Lung microvascular endothelial cell (primary cell): ENCODE data around the gene PYM1. TPM values are rescaled to one million over a fixed set of nuclear protein-coding genes. Genes with fewer than 3 reads are reported as not detected.
"Not testable (repeated sequence)": the region's sequence is repeated elsewhere in the genome, so short reads cannot be mapped to it uniquely, and the experiment has no call there.

Source experiments
- DNase-seq, 2 donors: peaks; one replicate each; pipeline versions ENCODE4 v3.0.0 to v3.0.0-alpha.2; 2010; ENCODE audit warnings: low read depth in 2 of 2
- total RNA-seq: library from RNA; depleted of rRNA; stranded (reverse); fragments of >200 nt; gene quantifications from 2 replicates; pipeline ENCODE4 v1.2.1, GENCODE V29; 2014

The PYM1 gene
- total RNA-seq, 1 donor from 2014 or later, result 26.8 TPM

DNA sequence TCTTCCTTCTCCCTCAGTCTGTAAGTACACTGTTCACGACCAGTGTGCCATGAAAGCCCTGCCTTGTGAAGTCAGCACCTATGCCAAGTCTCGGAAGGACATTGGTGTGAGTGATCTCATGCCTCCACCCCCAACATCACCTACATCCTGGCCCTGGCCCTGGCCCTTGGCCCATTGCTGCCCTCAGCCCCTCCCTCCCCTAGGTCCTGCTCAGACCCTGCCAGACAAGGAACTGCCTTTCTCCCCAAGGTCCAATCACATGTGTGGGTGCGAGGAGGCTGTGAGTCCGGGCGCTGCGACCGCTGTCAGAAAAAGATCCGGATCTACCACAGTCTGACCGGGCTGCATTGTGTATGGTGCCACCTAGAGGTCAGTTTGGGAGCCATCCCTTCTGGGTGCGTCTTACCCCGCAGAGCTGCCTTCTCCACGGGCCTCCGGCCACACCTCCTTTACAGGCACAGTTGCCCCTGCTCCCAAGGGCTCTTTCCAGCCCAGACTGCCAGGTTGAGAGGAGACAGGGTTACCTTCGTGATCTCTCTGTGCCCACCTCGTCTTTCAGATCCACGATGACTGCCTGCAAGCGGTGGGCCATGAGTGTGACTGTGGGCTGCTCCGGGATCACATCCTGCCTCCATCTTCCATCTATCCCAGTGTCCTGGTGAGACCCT, 12.5 kb upstream of the PYM1 start:
- DNase-seq, result peak; percentile 86 to 93

DNA sequence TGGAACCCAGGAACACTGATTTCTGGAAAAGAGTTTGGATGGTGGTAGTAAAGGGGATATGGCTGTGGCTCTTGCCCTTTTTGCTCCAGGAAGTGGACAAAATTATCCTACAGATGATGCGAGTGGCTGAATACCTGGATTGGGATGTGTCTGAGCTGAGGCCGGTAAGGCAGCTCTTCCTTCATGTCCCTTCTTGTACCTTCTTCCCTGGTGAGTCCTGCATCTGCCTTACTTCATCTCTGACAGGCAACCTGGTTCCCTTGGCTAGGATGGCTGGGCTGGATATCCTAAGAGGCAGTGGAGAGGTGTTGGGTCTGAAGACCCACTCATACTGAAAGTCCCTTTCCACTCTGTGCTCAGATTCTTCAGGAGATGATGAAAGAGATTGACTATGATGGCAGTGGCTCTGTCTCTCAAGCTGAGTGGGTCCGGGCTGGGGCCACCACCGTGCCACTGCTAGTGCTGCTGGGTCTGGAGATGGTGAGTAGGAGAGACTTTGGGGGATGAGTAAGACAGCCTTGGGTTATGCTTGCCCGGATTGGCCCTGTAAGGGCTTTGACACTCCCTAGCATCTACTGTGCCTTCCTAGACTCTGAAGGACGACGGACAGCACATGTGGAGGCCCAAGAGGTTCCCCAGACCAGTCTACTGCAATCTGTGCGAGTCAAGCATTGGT, 11.3 kb upstream of the PYM1 start:
- DNase-seq, result no peak

DNA sequence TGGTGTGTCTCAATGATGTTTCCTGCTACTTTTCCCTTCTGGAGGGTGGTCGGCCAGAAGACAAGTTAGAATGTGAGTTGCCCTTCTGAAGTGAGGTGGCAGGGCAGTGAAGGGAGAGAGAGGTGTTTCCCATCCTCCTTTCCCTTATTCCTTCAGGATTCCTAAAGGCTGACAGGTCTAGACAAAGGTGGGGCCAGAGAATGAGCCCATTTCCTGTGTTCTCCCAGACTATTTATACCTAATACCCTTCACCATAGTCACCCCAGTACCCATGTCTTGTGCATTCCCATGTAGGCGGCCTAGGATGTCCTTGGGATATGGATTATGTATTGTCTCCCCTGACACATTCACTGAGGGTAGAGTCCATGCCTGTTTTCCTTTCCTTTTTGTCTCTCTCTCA, 10.3 kb upstream of the PYM1 start:
- DNase-seq, result no peak

DNA sequence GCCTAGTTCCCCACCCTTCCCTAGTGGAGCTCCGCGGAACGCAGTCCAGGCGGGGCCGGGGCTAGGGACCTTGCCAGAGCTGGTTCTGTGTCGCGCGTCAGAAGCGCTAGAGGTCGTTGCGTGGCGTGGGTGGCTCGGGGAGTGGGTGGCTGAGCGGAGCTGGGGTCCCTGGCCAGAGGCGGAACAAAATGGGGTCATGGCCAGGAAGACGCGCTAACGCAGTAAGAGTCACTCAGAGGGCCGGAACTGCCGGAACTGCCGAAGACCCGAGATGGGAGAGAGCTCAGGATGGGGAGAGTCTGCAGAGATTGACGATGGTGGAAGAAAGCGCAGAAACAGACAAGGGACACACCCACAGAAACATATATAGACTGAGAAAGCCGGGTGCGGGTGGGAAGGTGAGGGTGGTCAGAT, 8.1 kb upstream of the PYM1 start:
- peak in 1 of 2 donors; percentile 41 for DNase-seq

DNA sequence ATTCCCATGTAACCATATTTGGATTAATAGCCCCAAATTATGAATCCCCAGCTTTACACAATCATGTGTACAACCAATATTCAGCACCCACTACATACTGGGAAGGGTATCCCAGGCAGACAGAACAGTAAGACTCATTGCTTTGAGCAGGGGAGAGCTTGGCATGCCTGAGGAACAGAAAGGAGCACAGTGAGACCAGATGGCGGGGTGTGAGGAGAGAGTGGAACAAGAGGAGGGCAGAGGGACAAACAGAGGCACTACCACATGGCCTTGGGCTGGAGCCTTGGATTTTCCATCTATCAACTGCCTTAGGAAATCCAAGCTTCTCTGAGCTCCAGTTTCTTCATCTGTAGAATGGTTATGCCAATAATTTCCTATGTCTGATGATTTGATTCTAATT, 7.1 kb upstream of the PYM1 start:
- no peak for DNase-seq

DNA sequence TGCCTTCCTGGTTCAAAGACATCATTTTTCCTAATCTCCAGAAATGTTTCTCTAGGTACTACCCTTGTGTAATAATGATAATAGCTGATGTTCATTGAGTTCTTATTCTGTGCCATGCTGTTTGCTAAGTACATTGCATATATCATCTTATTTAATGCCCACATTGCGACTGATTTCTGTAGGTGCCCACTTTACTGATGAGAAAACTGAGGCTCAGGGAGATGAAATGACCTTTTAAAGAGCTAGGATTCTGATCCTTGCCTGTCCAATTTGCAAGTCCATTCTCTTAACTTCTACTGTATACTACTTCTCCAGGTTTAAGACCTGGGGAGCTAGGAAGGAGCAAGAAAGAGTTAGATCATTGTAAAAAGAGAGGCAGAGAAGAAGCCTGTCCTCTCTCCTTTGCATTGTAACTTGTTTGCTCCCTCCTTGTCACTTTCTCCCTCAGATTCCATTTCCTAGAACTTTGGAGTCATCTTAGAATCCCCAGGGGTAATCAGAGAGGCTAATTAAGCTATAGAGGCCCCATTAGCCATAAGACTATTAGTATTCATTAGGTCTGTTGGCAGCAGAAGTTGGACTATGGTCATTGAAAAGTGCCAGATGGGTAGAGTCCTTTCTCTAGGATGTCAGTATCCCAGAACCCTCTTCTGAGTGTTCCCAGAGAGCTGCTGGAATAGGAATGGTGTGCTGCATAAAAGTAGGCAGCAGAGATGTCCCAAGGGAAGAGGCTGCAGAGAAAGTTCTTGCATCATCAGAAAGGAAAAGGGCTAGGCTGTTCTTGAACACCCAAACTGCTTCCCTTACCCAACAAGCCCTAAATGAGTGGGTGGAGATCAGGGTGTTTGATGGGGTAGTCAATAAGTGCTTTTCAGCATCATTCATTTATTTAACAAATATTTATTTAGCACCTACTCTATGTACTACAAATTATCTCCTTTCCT, 6.4 kb upstream of the PYM1 start:
- no peak for DNase-seq

DNA sequence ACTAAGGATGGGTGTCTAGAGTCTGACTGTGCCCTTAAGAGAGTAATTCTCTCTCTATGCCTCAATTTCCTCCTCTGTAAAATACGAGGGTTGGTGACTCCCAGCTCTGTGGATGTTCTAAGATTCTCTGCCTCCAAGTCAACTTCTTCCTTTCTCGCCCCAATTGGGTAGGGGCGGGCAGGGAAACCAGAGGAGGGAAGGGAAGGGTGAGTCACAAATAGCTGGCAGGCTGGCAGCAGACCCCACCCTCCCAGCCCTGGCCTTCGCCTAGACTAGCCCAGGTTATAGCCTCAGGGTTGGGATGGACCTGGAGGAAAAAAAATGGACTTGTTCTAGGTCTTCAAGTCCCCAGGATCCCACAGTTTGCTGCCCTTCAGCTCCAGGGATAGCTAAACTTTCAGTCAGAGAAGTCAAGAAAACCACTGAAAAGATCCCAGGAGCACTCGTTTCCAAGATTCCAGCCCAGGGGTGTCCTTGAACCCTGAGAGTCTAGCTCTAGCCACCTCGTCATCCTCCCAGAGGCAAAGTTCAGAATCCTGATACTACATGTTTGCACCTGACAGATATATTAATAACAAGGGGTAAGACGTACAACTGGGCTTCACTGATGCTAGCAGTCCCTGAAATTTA, 5.6 kb upstream of the PYM1 start:
- peak in 1 of 2 donors; percentile 60 for DNase-seq

DNA sequence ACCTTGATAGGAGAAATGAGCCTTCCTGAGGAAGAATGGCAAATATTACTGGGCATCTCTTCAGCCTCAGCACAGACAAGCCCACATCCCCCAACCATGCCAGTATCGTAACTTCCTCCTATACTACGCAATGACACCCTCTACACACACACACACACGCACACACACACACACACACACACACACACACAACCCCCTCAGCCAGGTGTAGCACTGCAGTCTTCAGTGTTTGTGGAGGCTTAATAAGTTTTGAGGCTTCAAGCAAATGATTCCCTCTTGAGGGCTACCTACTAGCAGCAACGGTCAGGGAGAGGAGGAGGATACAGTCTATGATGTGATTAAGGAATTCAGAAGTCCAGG, 4.8 kb upstream of the PYM1 start:
- peak; percentile 63 to 71 for DNase-seq

DNA sequence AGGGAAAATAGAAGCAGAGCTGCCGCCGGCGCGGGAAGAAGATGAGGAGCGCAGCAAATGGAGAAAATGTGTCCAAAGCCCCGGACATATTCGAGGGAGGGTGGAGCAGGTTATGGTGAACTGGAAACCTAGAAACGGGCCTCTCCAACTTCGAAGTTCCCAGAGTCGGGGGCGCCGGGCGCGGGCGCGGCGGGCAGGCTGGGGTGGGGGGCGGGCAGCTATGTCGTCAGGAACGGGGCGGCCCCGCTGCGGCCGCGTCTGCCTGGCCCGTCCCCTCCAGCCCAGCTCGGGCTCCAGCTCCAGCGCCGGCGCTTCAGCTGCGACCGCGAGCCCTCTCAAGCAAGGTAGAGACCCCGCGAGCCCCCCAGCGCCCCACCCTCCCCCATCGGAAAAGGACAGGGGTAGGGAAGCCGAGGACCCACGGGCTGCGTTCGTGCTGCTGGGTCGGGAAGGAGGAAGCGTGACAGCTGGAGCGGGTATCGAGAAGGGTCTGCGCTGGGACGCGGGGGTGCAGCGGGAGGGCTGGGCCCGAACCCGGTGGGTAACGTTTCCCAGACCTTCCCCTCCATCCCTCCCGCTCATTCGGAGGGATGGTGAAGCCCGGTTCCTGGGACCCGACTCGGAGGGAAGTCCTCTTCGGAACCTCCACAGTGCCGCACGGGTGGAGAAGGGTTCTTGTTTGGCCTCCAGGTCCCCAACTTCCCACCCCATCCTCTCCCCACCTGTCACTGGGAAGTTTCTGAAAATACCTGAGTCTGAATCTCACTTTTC, 4.3 kb upstream of the PYM1 start:
- DNase-seq, result peak; percentile 65 to 71

GRCh38 chr12:55931317-55931779, 3.7 kb upstream of the PYM1 start:
- DNase-seq, result peak in 1 of 2 donors; percentile 16

GRCh38 chr12:55930771-55931316, 3.1 kb upstream of the PYM1 start, which contains the start of gene DGKA:
Gene DGKA, plus strand, starts transcription at chr12:55931162. Its CDS starts 5,342 bp downstream, at chr12:55936504.
- peak; percentile 57 to 76 for DNase-seq

- no peak for DNase-seq
Observed at GRCh38 chr12:55929306-55929791, 1.7 kb upstream of the PYM1 start.

DNA sequence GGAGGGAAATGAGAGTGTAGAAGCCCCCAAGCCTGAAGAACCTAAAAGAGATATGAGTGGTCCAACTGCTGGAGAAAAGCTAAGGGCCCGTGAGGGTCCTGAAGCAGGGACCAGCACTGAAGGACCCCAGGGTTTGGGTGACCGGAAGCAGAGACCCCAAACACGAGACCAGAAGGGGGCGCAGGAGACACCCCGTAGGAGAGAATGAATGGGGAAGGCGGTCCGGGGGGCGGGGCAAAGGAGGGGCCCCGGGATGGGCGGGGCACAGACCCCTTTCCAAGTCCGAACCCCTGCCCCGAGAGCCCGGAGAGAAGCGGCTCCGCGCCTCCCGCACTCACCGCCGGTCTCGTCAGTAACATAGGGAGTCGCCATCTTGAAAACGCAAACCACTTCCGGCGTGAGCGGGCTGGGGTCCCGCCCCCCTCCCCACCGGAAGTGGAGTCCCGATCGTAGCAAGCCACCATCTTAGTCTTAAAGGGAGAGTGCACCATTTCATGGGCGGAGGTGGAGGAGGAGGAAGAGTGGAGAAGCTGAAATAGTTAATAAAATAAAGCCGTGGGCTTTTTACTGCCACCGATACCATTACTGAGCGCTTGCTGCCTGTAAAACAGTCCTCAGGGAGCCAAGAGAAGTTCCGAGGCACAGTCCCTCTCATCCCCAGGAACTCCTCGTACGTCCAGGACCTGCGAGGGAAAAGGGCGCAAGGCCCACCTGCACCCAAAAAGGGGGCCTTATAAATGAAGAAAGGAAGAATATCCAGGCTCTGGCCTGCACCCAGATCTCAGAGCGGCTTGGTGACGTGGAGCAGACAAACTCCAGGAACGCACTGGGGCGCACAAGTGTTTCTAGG, 731 bp downstream of the PYM1 start:
- peak; percentile 91 to 94 for DNase-seq

GRCh38 chr12:55925870-55926737, 1.6 kb downstream of the PYM1 start:
- DNase-seq, result no peak

DNA sequence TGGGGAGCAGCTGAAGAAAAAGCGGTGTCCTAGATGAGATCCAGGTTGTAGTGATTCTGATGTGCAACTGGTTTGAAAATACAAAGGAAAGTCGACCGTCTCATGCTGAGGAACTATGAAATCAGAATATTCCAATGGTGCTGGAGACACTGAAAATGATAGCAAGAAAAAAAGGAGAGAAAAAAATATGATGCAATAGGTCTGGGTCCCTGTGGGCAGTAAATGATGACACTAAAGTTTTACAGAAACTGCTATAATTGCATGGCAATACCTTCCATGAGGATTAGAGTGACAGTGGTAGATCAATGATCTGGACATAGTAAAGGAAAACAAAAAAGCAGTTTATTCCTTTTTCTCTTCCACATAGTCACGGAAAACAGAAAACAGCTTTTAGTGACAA, 2.3 kb downstream of the PYM1 start:
- DNase-seq, result no peak

- not testable (repeated sequence) for DNase-seq
Observed at GRCh38 chr12:55923648-55924047, 4.0 kb downstream of the PYM1 start.

DNA sequence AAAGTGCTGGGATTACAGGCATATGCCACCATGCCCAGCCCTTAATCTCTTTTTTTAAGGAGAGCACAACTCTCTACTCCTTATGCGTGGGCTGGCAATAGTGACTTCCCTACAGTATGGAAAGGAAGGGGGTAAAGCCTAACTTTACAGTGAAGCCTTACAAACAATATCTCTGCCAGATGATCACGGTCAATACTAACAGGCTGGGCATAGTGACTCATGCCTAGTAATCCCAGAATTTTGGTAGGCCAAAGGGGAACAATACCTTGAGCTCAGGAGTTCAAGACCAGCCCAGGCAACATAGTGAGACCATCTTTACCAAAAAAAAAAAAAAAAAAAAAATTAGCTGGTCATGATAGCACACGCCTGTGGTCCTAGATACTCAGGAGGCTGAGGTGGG, 5.6 kb downstream of the PYM1 start:
- DNase-seq, result no peak

- not testable (repeated sequence) for DNase-seq
Observed at GRCh38 chr12:55919032-55919431, 8.7 kb downstream of the PYM1 start.
